NCI-H510A (cell line): ENCODE data around the gene PIN4.
"Not testable (repeated sequence)": the region's sequence is repeated elsewhere in the genome, so short reads cannot be mapped to it uniquely, and the experiment has no call there.

Experiments used
- DNase-seq: peaks from one replicate; lab custom pipeline; 2025; lab: John Stamatoyannopoulos, UW

PIN4 gene

DNA sequence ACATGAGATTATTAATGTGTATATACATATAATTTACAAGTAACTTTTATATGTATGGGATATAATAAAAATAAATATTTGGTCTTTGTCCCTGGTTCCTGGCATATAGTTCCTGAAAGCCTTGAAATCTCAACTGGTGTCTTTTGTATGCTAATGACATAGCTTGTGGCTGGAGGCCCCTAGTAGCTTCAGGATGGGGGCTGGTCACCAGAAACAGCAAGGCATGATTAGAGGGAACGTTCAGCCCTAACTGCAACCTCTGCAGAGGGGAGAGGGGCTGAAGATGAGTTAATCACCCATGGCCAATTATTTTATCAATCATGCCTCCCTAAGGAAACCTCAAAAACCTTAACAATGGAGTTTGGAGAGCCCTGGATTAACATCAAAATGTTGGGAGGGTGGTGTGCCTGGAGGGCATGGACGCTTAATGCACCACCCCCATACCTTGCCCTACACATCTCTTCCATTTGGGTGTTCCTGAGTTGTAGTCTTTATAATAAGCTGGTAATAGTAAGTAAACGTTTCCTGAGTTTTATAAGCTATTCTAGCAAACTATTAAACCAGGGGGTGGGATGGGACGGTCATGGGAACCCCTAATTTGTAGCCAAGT lies 21.3 kb downstream of the PIN4 start:
- no peak for DNase-seq

DNA sequence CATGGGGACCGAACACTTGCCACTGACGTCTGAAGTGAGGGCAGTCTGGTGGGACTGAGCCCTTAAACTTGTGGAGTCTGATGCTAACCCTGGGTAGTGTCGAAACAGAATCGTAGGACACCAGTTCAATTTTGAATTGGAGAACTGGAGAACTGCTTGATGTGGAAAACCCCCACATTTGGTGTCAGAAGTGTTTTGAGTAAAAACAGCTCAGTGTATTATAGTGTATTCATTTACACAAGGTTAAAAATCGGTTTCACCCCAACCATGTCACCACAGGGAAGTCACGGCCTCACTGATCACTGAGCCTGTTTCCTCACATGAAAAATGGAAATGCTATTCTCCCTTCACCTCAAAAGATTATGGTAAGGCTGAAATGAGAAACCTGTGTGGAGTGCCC lies 21.9 kb downstream of the PIN4 start:
- DNase-seq: no peak

DNA sequence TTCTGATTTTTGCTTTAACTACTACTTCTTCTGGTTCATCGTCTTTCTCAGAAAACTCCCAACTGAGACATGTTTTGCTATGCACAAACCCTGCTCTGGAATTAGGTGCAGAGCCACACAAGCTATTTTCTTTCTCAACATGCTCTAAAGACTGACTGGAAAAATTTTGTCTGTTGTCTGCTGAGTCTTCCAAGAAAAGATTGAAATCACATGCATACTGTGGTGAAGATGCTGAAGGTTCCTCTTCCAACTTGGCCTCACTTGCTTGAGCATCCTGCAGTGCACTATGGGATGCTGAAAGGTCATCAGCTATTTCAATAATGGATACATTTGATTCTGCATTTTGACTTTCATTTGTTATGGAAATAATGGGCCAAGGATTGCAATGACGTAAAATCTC lies 24.1 kb downstream of the PIN4 start:
- DNase-seq: no peak

DNA sequence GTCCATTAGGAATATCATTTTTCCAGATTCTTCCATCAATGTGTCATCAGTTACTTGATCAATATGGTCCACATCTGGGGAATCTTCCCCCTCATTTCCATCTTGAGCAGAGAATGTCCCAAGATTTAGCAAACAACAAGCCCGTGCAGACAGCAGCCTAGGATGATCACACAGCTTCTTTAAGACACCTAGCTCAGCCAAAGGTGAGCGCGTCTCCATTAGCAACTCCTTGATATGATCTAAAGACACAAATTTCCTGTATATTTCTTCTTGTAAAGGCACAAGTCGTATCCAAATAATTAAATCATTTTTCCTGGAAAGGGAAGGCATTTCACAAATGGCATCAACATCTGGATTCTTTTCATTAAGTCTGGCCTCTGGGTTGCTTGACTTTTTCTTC lies 25.8 kb downstream of the PIN4 start:
- no peak for DNase-seq

DNA sequence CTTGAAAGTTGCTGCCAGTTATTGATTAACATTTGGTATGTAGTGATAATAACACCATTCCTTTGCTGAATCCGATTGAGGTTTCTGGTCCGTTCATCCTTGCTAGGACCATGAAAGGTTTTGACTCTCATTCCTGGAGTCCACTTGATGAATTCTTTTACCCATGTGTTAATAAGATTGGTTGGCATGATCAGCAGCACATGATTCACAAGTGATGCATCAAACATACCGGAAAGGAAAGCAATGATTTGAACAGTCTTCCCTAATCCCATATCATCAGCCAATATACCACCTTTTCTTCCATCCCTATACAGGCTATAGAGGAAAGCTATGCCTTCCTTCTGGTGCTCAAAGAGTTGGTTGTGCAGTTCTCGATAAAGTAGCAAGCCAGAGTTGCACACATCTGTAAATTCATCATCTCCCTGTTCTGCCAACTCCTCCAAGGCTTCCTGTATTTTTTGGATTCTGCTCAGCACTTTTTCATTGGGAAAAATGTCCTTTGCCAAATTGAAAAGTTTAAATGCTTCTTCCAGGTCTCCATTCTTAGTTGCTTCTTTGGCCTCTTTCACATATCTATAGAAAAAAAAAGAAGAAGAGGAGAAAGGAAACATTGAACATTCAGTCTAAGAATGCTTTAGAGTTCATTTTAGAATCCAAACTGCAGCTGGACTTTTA lies 26.7 kb downstream of the PIN4 start:
- DNase-seq: no peak

DNA sequence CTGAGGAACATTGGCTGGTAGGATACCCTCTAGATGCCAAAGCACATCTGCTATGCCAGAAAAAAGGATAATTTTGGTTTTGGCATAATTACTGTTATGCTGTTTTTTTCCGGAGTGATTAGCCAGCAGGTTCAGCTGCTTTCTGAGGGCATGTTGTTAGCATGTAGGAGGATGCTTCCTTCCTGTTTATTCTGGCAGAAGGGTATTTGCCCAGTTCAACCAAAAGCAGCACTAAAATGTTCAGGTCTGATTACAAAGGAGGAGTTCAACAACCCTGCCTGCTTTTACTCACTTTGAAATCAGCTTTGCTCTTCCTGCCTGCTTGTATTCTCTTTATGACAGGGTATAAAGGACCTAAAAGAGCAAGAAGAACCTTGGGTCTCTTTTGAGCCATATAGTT lies 35.4 kb downstream of the PIN4 start:
- DNase-seq: no peak

DNA sequence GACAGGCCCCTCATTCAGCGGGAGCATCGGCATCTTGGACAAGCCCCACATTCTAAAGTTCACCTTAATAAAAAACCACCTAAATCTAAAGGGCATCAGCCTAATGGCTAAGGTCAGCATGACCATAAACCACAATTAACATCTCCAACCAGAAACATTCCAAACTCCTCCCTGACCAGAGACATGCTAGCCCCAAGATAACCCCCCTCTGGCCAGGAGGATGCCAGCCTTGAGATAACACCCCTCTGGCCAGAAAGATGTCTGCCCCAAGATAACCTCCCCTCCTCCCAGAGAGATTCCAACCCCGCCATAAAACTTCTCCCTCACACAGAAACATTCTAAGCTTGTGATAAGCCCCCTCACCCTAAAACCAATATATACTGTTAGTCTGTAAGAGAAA lies 38.8 kb downstream of the PIN4 start:
- DNase-seq: not testable (repeated sequence)

DNA sequence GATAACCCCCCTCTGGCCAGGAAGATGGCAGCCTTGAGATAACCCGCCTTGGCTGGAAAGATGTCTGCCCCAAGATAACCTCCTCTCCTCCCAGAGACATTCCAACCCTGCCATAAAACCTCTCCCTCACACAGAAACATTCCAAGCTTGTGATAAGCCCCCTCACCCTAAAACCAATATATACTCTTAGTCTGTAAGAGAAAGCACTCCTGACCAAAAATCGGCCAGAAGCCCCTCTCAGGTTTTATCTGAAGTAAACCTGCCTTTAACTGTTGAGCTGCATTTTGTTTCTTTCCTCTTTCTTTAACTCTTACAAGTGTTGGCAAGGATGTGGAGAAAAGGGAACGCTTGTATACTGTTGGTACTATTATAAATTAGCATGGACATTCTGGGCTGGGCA lies 48.7 kb downstream of the PIN4 start:
- no peak for DNase-seq

DNA sequence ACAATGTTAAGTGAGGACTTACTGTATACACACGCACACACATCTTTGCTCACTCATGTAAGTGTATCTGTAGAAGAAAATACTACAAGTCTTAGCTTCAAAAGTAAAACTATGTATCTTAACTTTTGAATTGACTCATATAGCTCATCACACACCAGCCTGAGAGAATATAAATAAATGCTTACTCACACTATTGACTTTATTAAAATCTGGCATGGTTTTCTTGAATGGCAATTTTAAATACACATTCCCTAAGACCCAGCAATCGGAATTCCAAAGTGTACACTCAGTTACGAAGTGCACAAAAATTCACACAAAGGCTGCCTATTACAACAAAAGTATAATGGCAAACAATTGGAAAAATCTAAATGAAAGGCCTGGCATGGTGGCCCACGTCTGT lies 55.3 kb downstream of the PIN4 start:
- DNase-seq: no peak

DNA sequence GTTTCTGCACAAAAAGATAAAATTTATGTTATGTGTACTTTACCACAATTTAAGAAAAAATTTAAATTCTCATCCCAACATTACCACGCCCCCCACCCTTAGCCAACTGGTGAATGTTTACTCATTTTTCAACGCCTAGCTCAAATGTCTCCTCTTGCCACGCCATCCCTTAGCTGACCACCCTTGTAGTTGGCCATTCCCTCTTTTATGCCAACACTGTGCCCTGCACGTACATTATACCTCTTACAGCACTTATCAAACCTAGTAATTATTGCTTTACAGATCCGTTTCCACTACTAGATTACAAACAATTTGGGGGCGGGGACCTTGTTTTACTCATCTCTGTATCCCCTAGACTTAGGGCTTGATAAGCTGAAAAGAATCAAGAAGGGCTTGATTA lies 56.6 kb downstream of the PIN4 start:
- no peak for DNase-seq

DNA sequence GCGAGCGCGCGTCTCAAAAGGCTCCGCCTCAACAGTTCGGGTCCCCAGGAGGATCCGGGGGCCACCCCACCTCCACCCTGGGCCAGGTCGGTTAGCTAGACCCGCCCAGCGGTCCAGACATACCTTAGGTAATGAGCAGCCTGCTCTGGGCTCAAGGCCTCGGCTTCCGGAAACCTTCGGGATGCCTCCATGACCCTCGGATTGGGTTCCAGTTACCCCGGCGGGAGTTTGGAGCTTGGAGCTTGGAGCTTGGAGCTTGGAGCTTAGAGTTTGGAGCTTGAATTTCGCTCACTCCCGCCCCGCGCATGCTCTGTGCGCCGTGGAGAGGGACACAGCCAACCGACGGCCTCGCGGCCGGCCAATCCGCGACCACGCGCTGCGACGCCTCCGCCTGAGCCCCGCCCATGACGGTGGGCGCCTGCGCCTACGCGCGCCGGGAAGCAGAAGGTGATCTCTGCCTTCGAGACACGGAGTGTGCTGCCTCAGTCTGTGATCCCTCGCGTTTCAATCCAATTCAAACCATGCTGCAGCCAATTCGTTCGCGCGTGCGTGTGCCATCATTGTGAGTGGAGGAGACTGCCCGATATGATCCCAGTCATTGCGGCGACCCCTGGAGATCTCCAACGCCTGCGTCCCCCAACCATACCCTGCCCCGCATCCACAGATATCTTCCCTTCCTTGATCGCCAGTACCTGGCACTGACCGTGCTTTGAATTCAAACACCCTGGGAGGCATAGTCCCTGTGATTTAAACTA lies 57.3 kb downstream of the PIN4 start, which contains the start of gene ERCC6L:
TSS of gene ERCC6L (minus strand) at position 307 of the 755 bp plus-strand sequence. CDS start at position 191, 116 bp downstream.
- peak; percentile 63 for DNase-seq

DNA sequence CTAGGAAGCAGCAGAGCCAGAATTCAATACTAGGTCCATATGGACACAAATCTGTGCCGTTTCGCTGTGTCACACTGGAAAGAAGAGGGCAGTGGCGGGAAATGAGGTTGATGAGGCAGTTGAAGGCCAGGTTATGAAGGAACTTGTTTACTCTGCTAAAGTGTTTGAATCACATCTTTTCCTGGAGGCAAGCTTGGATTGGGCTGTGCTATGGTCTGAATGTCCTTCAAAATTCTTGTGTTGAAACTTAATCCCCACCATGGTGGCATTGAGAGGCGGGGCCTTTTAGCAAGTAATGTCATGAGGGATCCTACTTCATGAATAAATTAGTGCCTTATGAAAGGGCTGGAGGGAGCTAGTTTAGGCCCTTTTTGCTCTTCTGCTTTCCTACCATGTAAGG lies 59.4 kb downstream of the PIN4 start:
- no peak for DNase-seq

DNA sequence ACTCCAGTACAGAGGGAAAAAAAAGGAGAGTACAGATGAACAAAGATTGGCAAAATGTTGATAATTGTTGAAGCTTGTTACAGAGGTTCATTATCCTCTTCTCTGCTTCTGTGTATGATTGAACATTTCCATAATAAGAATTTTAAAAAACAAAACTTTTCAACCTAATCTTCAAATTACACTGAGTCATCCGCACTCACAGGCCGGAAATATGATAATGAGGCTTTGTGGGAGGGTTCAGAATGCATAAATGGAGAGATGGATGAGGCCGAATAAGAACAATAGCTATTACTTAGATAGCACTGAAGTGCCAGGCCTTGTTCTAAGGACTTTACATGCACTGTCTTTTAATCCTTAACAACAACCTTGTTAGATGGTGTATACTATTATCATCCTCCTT lies 61.9 kb downstream of the PIN4 start:
- DNase-seq: no peak

DNA sequence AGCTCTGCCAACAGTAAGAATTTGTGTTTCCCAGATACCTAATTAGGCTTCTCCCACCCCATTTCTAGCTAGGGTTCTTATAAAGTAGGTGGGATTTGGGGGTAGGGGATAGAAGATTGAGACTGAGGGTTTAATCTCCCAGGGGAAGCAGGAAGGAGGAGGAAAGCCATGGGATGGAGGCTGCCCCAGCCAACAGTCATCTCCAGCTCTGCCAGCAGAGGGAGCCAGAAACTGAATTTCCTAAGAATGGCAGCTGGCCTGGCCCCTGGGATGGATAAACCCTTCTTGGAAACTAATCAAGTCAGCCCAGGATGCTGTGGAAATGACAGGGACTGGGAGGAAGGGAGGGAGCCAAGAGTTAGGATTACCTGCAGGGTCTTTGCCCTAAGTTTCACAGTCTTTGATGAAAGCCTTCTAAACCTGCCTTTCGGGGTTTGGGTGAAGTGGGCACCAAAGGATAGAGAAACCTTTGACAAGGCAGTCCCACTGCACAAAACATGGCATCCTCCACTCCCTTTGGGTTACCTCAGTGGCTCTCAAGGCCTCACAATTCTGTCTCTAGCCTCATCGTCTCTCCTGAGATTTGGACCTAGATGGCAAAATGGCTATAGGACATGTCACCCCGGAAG lies 64.0 kb downstream of the PIN4 start:
- peak; percentile 4 for DNase-seq

DNA sequence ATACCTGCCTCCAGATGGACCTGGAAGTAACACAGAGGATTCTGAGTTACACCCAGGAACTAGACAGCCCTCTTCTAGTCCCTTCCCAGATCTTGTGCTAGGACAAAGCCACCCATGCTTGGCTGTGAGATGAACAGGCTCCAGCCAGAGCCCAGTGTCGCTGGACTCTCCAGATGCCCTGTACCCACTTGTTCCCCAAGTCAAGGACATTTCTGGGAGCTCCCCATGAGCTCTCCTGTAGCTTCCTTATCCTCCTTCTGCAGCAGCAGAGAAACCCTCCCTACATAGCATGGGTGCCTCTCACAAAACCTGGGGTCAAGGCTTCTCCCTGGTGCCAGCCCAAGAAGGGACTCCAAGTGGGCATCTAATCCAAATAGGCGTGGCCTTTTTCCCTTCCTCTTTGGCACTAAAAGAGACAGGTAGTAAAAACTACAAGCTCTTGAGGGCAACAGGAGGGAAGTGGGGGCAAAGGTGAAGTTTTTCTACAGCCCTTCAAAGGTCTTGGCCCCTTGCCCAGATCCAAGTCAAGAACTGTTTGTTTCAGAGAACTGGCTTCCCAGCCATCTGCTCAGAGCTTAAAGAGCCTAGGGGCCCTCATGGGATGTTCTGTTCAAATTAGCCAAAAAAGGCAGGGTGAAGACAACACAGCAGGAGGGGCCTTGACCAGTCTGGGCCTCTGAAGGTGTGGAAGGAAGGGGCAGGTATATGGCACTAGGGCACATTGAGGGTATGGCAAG lies 65.8 kb downstream of the PIN4 start:
- peak; percentile 46 for DNase-seq
